HFFc6 (cell line): Measurements from ENCODE around the gene MAP7D3. TPM values are rescaled to one million over a fixed set of nuclear protein-coding genes. Genes with fewer than 3 reads are reported as not detected.

Source experiments
- DNase-seq: peaks from one replicate; pipeline ENCODE4 v3.0.0-alpha.2; 2018
- H3K27ac Mint-ChIP-seq: 2 replicates; pipeline ENCODE4 v1.8.0; 2020; ENCODE audit warnings: mild to moderate bottlenecking, mixed read lengths
- H3K27me3 Mint-ChIP-seq: 2 replicates; pipeline ENCODE4 v1.8.0; 2021; ENCODE audit warnings: mild to moderate bottlenecking, moderate library complexity, mixed read lengths; ENCODE audit not compliant: insufficient read depth
- H3K36me3 Mint-ChIP-seq: 2 replicates; pipeline ENCODE4 v1.8.0; 2021; ENCODE audit warnings: low read depth, mixed read lengths
- H3K4me1 Mint-ChIP-seq: 2 replicates; pipeline ENCODE4 v1.8.0; 2020; ENCODE audit warnings: low read depth, mixed read lengths
- H3K4me3 Mint-ChIP-seq: 2 replicates; pipeline ENCODE4 v1.8.0; 2020; ENCODE audit warnings: mild to moderate bottlenecking, moderate library complexity, mixed read lengths
- H3K9me3 Mint-ChIP-seq: 2 replicates; pipeline ENCODE4 v1.8.0; 2020; ENCODE audit warnings: mild to moderate bottlenecking, mixed read lengths
- total RNA-seq, 6 experiments: library from RNA; stranded (reverse); fragmentation: NEBNext Ultra II Directional; extraction: Animal tissue kit (Norgen Biotek cat#: 25700); gene quantifications; 2 replicates in 1 of 6; 3 replicates in 5 of 6; pipeline ENCODE4 v1.2.3, GENCODE V29; 2021
- TF ChIP-seq, protein P1 (sequence below): fragments of 200-600 bp; sonication (generic); IDR thresholded peaks from 2 replicates; pipeline ENCODE4 v1.5.0; 2021; ENCODE audit warnings: antibody characterized with exemption, mild to moderate bottlenecking

The MAP7D3 gene
- total RNA-seq, 6 experiments from 2014 or later = 26.9 to 30.5 (median 28.7) TPM

DNA sequence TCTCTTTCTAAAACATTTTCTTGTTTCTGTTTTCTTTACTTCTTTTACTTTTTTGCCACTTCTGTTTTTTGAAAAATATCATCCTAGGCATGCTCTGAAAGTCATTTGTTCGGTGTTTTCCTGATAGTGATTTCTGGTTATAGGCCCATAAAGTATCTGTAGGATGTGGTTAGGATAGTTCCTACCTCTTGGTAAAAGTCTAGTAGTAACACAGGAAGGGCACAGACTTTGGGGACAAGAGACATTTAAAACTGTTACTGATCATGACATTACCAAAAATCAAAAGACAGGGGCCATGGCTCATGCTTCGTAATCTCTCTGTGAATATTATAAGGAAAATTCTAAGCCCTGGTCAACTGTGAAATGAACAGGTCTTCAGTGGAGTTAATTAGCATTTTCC is 59.1 kb downstream of the MAP7D3 start:
- peaks cover 53% of the 10 kb centered on the region for H3K4me1 Mint-ChIP-seq
- H3K9me3 Mint-ChIP-seq = no peaks in the 10 kb centered on the region
- H3K36me3 Mint-ChIP-seq = no peaks in the 10 kb centered on the region
- no peaks in the 10 kb centered on the region; the same call in 1 of the 2 replicates for H3K27me3 Mint-ChIP-seq
- no peak for DNase-seq
- TF ChIP-seq, protein P1, sequence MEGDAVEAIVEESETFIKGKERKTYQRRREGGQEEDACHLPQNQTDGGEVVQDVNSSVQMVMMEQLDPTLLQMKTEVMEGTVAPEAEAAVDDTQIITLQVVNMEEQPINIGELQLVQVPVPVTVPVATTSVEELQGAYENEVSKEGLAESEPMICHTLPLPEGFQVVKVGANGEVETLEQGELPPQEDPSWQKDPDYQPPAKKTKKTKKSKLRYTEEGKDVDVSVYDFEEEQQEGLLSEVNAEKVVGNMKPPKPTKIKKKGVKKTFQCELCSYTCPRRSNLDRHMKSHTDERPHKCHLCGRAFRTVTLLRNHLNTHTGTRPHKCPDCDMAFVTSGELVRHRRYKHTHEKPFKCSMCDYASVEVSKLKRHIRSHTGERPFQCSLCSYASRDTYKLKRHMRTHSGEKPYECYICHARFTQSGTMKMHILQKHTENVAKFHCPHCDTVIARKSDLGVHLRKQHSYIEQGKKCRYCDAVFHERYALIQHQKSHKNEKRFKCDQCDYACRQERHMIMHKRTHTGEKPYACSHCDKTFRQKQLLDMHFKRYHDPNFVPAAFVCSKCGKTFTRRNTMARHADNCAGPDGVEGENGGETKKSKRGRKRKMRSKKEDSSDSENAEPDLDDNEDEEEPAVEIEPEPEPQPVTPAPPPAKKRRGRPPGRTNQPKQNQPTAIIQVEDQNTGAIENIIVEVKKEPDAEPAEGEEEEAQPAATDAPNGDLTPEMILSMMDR = no peak
- H3K4me3 Mint-ChIP-seq = no peak overlapping the region
- peak overlapping the region; percentile 85 for H3K27ac Mint-ChIP-seq

DNA sequence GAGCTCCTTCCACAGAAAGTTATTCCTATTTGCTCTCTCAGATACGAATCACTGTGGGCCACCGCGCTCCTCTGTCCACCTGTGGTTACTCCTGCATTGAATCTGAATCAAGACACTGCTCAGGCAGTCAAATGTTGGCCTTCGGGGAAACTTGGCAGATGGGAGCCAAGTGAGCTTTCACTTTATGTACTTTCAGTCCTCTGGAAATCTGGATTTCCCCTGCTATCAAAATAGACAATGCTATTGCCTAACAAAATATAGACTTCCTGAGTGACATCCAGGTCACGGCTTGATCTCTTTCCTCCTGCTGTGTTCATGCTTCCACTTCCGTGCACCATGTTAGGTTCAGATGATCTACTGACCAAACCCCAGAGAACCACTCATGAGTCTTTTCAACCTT is 60.0 kb downstream of the MAP7D3 start:
- DNase-seq = no peak
- no peak overlapping the region for H3K27ac Mint-ChIP-seq
- TF ChIP-seq, protein P1 = no peak
- H3K4me3 Mint-ChIP-seq = no peak overlapping the region
- peaks cover 47% of the 10 kb centered on the region for H3K4me1 Mint-ChIP-seq
- H3K27me3 Mint-ChIP-seq = no peaks in the 10 kb centered on the region; the same call in 1 of the 2 replicates
- no peaks in the 10 kb centered on the region for H3K36me3 Mint-ChIP-seq
- H3K9me3 Mint-ChIP-seq = no peaks in the 10 kb centered on the region

DNA sequence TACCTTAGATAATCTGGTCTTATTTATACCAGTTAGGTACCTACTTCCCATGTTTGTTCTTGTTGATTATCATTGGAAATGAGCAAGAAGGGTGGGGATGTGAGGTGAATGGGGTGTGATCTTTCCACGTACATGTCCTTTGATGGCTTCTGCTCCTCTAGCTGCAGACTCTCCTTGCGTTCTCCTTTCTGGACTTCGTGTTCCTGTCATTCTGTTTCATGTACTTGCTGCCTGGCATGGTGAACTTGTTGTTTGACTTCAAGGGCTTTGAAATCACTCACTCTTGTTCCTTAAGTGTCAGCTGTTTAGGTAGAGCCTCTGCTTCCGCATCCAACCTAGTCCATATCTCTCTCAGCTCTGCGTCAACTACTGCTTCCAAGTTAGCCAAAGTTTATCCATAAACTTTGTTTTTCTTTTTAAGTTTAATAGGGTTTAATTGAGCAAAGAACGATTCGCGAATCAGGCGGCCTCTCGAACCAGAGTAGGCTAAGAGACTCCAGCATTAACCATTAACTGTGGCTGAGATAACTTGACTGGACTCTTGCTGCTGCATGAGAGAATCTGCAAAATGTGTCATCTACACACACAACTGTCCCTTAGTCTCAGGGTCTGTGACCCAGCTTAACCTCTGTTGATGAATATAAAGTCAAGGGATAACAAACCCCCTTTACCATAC is 61.0 kb downstream of the MAP7D3 start:
- H3K27me3 Mint-ChIP-seq = peaks cover 1% of the 10 kb centered on the region
- no peak overlapping the region for H3K27ac Mint-ChIP-seq

DNA sequence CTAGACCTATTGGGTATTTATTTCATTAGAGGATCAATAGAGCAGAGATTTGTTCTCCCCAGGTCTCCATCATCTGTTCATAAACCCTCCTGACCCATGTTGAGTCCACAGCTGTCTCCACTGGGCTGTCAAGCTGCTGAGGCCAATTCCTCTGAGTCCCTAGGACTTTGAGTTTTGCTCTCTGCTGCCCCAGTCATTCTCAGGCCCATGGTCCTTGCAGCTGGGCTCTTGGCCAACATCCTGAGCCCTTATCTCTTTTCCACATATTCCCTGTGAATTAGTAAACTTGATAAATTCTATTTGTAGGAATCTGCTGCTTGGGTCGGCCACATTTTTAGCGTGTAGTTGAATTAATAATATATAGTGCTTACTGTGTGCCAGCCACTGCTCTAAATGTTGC is 62.0 kb downstream of the MAP7D3 start:
- no peak overlapping the region for H3K27ac Mint-ChIP-seq
- H3K4me1 Mint-ChIP-seq = peaks cover 48% of the 10 kb centered on the region
- no peaks in the 10 kb centered on the region for H3K9me3 Mint-ChIP-seq

More for the DNA sequence above, 61.0 kb downstream of the MAP7D3 start:
- no peak overlapping the region for H3K4me3 Mint-ChIP-seq
- TF ChIP-seq, protein P1 = no peak
- H3K36me3 Mint-ChIP-seq = no peaks in the 10 kb centered on the region
- H3K9me3 Mint-ChIP-seq = no peaks in the 10 kb centered on the region
- H3K4me1 Mint-ChIP-seq = peaks cover 47% of the 10 kb centered on the region
- DNase-seq = no peak

DNA sequence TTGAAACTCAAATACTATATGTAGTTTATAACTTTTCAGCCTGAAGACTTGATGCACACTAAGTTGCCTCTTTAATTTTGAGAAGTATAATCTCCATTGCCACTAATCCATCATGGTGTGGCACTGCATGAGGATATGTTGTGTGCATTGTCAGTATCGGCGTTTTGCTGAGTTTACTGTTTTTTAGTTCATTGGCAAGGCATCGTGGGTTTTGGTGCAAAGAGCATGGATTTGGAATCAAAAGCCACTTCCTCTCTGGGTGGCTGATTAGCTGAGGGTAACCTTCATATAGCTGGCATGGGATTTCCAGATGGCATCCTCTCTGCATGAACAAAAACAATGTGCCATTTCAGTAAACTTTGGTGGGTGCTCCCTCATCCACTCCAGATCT is 65.2 kb downstream of the MAP7D3 start:
- TF ChIP-seq, protein P1 = no peak
- Mint-ChIP-seq H3K36me3 (no peaks in the 10 kb centered on the region), H3K27ac (peak overlapping the region; percentile 80), H3K27me3 (peaks cover 1% of the 10 kb centered on the region; the same call in 1 of the 2 replicates), H3K4me3 (no peak overlapping the region), H3K9me3 (no peaks in the 10 kb centered on the region), H3K4me1 (peaks cover 24% of the 10 kb centered on the region)
- DNase-seq = no peak

More for the DNA sequence above, 62.0 kb downstream of the MAP7D3 start:
- H3K36me3 Mint-ChIP-seq = no peaks in the 10 kb centered on the region
- H3K27me3 Mint-ChIP-seq = peaks cover 1% of the 10 kb centered on the region
- TF ChIP-seq, protein P1 = no peak
- no peak overlapping the region for H3K4me3 Mint-ChIP-seq
- no peak for DNase-seq
